Measurements from ENCODE around the gene MB. TPM values are rescaled to one million over a fixed set of nuclear protein-coding genes. Genes with fewer than 3 reads are reported as not detected.
"Not testable (repeated sequence)": the region's sequence is repeated elsewhere in the genome, so short reads cannot be mapped to it uniquely, and the experiment has no call there.

Gene MB
- total RNA-seq, 1 donor from 2014 or later, result not detected

DNA sequence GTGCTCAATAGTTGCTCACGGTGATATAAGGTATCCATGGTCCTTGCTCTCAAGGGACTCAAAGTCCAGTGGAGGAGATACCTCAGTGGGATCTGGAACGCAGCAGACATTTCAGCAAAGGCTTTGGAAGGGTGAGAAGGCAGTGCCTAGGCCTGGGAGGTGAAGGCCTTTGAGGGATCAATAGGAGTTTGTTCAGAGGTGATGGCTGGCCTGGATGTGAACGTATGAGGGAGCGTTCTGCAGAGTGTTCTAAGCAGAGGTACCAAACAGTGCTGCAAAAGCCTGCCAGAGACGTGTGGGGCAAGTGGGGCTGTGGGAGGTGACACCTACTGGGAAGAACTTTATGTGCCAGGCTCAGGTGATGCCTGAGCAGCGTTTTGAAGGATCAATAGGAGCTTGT, 7.4 kb upstream of the MB start:
- H3K36me3 Mint-ChIP-seq, result no peaks in the 10 kb centered on the region
- no peak overlapping the region for H2AFZ ChIP-seq (replicated peaks)
- no peak overlapping the region for H3K4me2 ChIP-seq
- no peaks in the 10 kb centered on the region for H3K36me3 ChIP-seq
- H3K4me1 Mint-ChIP-seq, result peaks cover 33% of the 10 kb centered on the region
- H3F3A ChIP-seq (ENCODE audit: low read depth), result peaks cover 7% of the 10 kb centered on the region
- peak overlapping the region; percentile 58 for H3K27ac Mint-ChIP-seq
- no peaks in the 10 kb centered on the region for H3K9me3 Mint-ChIP-seq
- no peaks in the 10 kb centered on the region for H3K79me2 ChIP-seq (ENCODE audit: low read depth)
- no peaks in the 10 kb centered on the region for H3K9me3 ChIP-seq (ENCODE audit: low read depth)
- no peak for DNase-seq (ENCODE audit: low spot score)
- TF ChIP-seq, protein P1, sequence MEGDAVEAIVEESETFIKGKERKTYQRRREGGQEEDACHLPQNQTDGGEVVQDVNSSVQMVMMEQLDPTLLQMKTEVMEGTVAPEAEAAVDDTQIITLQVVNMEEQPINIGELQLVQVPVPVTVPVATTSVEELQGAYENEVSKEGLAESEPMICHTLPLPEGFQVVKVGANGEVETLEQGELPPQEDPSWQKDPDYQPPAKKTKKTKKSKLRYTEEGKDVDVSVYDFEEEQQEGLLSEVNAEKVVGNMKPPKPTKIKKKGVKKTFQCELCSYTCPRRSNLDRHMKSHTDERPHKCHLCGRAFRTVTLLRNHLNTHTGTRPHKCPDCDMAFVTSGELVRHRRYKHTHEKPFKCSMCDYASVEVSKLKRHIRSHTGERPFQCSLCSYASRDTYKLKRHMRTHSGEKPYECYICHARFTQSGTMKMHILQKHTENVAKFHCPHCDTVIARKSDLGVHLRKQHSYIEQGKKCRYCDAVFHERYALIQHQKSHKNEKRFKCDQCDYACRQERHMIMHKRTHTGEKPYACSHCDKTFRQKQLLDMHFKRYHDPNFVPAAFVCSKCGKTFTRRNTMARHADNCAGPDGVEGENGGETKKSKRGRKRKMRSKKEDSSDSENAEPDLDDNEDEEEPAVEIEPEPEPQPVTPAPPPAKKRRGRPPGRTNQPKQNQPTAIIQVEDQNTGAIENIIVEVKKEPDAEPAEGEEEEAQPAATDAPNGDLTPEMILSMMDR (IDR thresholded peaks at IDR 0.05), result no peak
- no peak for TF ChIP-seq EZH2phosphoT487 (IDR thresholded peaks at IDR 0.05)
- no peak for TF ChIP-seq EZH2 (IDR thresholded peaks at IDR 0.05)
- H4K20me1 ChIP-seq (ENCODE audit: low read depth), result no peaks in the 10 kb centered on the region
- no peak overlapping the region for H3K4me3 Mint-ChIP-seq
- no peak overlapping the region for H3K27ac ChIP-seq
- H3K27me3 Mint-ChIP-seq (ENCODE audit: insufficient read depth, low read depth), result peaks cover 7% of the 10 kb centered on the region
- no peaks in the 10 kb centered on the region for H3K27me3 ChIP-seq
- peaks cover 16% of the 10 kb centered on the region for H3K4me1 ChIP-seq
- no peak overlapping the region for H3K4me3 ChIP-seq
- no peak overlapping the region for H3K9ac ChIP-seq

DNA sequence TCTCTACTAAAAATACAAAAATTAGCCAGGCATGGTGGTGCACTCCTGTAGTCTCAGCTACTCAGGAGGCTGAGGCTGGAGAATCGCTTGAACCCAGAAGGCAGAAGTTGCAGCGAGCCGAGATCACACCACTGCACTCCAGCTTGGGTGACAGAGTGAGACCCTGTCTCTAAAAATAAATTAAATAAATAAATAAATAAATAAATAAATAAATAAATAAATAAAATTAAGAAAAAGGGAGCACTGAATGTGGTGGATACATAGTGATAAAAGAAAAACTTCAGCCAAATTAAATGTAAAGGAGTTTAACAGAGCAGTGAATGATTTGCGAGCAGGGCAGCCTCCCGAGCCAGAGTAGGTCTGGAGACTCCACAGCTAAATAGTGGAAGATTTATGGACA, 6.8 kb upstream of the MB start:
- not testable (repeated sequence) for H3K4me2 ChIP-seq; H3K4me3 ChIP-seq; H3K36me3 ChIP-seq; H3K9ac ChIP-seq; H3K27me3 Mint-ChIP-seq (ENCODE audit: insufficient read depth, low read depth); H2AFZ ChIP-seq (replicated peaks); H3K79me2 ChIP-seq (ENCODE audit: low read depth); DNase-seq (ENCODE audit: low spot score); H3K36me3 Mint-ChIP-seq; H3K27me3 ChIP-seq; H3F3A ChIP-seq (ENCODE audit: low read depth); H3K27ac Mint-ChIP-seq; H3K4me3 Mint-ChIP-seq; H3K27ac ChIP-seq; H4K20me1 ChIP-seq (ENCODE audit: low read depth); H3K9me3 ChIP-seq (ENCODE audit: low read depth); H3K9me3 Mint-ChIP-seq
- H3K4me1 Mint-ChIP-seq, result peaks cover 32% of the 10 kb centered on the region
- peaks cover 16% of the 10 kb centered on the region for H3K4me1 ChIP-seq

DNA sequence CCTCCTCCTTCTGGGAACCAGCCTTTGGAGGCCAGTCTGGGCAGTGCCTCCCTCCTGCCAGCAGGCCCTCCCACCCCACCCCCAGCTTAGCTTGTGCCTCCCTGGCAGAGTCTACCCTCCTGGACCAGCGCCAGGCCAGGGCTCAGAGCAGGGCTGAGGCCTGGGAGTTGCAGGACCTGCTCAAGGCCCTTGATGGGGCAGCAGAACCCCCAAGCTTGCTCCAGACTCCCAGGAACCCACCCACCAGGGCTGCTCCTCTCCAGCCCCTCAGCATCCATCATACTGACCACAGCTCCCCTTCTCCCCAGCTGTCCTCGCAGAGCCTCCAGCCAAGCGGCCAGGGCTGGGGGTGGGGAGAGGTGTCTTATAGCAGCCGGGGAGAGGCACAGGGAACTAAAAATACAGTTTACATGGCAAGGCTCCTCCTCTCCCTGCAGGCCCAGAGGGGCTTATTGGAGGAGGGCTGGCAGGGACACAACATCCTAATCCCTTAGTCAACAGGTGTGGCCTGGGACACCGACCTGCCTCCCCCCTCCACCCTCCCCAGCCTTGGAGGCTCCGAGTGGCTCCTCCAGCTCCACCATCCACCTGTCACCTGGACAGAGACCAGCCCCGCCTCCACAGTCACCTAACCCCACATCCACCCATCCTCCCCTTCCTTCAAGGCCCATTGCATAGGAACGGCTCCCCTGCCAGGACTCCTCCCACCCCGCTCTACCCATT, 5.2 kb upstream of the MB start:
- Histone ChIP-seq H2AFZ (replicated peaks) (no peak overlapping the region), H3K27me3 (no peaks in the 10 kb centered on the region), H3K79me2 (ENCODE audit: low read depth) (no peaks in the 10 kb centered on the region), H3K9me3 (ENCODE audit: low read depth) (no peaks in the 10 kb centered on the region), H3K27ac (no peak overlapping the region), H3K4me3 (no peak overlapping the region), H3K9ac (no peak overlapping the region), H3F3A (ENCODE audit: low read depth) (peaks cover 7% of the 10 kb centered on the region), H3K4me1 (peaks cover 21% of the 10 kb centered on the region), H3K4me2 (peak overlapping the region; percentile 58), H4K20me1 (ENCODE audit: low read depth) (no peaks in the 10 kb centered on the region), H3K36me3 (no peaks in the 10 kb centered on the region)
- H3K4me1 Mint-ChIP-seq, result peaks cover 27% of the 10 kb centered on the region
- H3K4me3 Mint-ChIP-seq, result no peak overlapping the region
- no peak for TF ChIP-seq EZH2phosphoT487 (IDR thresholded peaks at IDR 0.05)
- TF ChIP-seq EZH2 (IDR thresholded peaks at IDR 0.05), result no peak
- TF ChIP-seq, protein P1 (IDR thresholded peaks at IDR 0.05), result no peak
- H3K36me3 Mint-ChIP-seq, result no peaks in the 10 kb centered on the region
- no peaks in the 10 kb centered on the region for H3K9me3 Mint-ChIP-seq
- peaks cover 6% of the 10 kb centered on the region for H3K27me3 Mint-ChIP-seq (ENCODE audit: insufficient read depth, low read depth)
- peak; percentile 66 for DNase-seq (ENCODE audit: low spot score)
- no peak overlapping the region for H3K27ac Mint-ChIP-seq

DNA sequence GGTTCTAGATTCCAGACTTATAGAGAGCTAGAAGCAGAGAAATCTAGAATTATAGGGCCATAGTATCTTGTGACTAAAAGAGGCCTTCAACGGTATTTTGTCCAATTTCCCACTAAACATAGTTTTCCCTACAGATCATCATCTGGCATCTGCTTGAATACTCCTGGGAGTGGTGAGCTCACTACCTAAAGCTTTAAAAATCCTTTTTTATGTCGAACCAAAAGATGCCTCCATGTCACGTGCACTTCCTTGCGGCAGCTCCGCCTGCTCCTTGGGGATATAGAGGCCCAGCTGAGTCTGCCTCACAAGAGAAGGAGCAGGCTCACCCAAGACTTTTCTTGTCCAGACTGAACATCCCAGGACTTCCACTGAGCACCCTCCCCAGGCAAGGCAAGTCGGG, 4.3 kb upstream of the MB start:
- Histone ChIP-seq H3K27ac (no peak overlapping the region), H3K36me3 (no peaks in the 10 kb centered on the region), H3K9ac (no peak overlapping the region), H3K27me3 (no peaks in the 10 kb centered on the region), H3K9me3 (ENCODE audit: low read depth) (no peaks in the 10 kb centered on the region), H2AFZ (replicated peaks) (no peak overlapping the region), H3K4me3 (no peak overlapping the region), H3K4me1 (peaks cover 23% of the 10 kb centered on the region), H4K20me1 (ENCODE audit: low read depth) (no peaks in the 10 kb centered on the region), H3K79me2 (ENCODE audit: low read depth) (no peaks in the 10 kb centered on the region), H3K4me2 (no peak overlapping the region), H3F3A (ENCODE audit: low read depth) (peaks cover 7% of the 10 kb centered on the region)
- DNase-seq (ENCODE audit: low spot score), result no peak
- Mint-ChIP-seq H3K27me3 (ENCODE audit: insufficient read depth, low read depth) (peaks cover 4% of the 10 kb centered on the region), H3K9me3 (no peaks in the 10 kb centered on the region), H3K36me3 (no peaks in the 10 kb centered on the region), H3K4me1 (peaks cover 24% of the 10 kb centered on the region), H3K4me3 (no peak overlapping the region), H3K27ac (no peak overlapping the region)
- TF ChIP-seq, protein P1 (IDR thresholded peaks at IDR 0.05), result no peak
- TF ChIP-seq EZH2 (IDR thresholded peaks at IDR 0.05) (no peak), EZH2phosphoT487 (IDR thresholded peaks at IDR 0.05) (no peak)
